HG03060 (cell line): Measurements from ENCODE around the gene SMAD5.

Experiments used
- ATAC-seq: cut with Tn5 transposase; IDR thresholded peaks from one replicate; pipeline ENCODE4 v1.9.1; 2021; ENCODE audit warnings: low read depth, moderate number of reproducible peaks; ENCODE audit not compliant: unreplicated experiment

Gene SMAD5

GRCh38 chr5:136193322-136193935 is 60.8 kb downstream of the SMAD5 start:
- ATAC-seq, result no peak

DNA sequence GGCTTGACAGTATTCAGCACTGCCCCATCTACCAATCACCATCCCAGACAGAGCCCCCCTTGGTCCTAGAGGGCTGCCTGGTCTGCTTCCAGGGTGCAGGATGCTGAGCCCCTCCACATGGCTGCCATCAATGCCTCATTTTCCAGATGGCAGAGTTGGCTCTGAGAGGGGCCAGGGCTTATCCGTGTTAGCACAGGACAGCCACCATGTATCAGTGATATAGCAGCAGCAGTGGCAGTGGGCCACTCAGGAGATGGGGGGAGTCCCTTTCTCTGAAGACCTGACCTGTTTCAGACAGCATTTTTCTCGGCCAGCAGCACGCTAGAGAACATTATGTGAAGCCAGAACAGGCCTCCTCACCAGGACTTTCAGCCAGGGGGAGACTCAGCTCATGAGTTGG is 61.9 kb downstream of the SMAD5 start:
- no peak for ATAC-seq

GRCh38 chr5:136195971-136196820 is 63.6 kb downstream of the SMAD5 start:
- no peak for ATAC-seq

- no peak for ATAC-seq
Observed at GRCh38 chr5:136197462-136198142, 65.0 kb downstream of the SMAD5 start.

DNA sequence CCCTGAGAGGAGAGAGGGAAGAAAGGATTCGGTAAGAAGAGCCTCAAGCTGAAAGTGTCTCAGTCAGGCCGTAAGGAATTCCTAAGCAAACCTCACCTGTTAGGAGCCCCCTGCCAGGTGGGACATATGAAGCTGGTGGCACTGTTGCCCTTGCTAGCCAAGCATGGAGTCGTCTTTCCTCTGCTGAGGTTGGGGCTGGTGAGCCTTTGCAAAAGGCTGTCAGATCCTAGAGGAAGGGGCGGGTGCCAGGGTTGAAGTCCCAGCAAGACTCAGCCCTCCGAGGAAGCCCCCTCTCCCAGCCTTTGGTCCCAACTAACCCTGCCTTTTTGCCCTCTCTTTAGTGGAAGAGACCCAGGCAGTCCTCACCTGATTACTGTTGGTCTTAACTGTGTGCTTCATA is 65.8 kb downstream of the SMAD5 start:
- no peak for ATAC-seq

DNA sequence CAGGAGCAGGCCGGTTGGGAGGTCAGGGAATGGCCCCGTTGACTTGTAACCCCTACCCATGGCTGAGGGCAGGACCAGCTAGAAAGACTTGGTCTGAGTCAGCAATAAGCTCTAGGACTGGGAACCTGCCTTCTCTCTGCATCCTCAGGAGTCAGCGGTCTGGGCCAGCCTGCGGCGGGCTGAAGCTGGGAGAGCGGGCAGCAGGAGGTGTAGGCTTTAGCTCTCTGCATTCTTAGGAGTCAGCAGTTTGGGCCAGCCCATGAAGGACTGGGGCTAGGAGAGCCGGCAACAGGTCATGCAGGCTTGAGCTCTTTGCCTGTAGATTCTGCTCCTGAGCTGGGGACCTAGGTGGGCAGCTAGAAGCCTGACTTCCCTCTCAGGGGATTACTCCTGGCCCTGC is 66.8 kb downstream of the SMAD5 start:
- ATAC-seq, result no peak

GRCh38 chr5:136200130-136200529 is 67.5 kb downstream of the SMAD5 start:
- ATAC-seq, result no peak

GRCh38 chr5:136200761-136201160 is 68.1 kb downstream of the SMAD5 start:
- no peak for ATAC-seq

GRCh38 chr5:136201870-136202269 is 69.2 kb downstream of the SMAD5 start:
- no peak for ATAC-seq

DNA sequence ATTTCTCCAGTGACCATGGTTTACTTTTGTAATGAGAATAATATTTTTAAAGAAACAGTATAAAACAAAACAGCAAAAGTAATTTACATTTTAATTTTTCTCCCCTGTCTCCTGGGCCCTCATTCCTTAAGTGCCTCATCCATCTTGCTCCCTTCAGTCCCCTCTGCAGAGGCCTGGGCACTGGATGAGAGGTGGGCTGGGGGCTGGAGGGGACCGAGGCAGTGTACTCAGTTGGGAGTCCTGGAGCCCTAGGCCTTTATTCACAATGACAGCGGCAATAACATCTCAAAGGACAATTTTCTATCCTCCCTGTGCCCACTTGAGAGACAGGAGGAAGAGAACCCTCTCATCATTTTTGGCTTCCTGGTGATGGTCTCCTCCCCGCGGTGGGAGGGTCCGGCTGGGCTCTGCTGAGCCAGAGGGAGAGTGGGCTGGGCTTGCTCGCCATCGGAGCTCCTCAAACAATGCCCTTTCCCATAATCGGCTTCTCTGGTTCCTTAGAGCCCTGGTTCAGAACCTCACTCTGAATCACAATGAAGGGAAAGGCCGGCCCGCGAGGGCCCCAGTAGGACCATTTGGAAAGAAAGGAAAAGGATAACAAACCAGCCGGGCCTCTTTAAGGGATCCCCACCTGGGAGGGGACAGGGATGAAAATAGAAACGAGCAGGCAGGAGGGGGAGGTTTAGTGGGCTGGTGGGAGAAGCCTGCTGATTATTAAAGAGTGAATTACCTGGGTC is 70.0 kb downstream of the SMAD5 start:
- no peak for ATAC-seq

GRCh38 chr5:136203303-136203922 is 70.8 kb downstream of the SMAD5 start:
- ATAC-seq, result no peak

GRCh38 chr5:136205061-136205702 is 72.5 kb downstream of the SMAD5 start:
- ATAC-seq, result no peak

GRCh38 chr5:136205941-136206340 is 73.3 kb downstream of the SMAD5 start:
- no peak for ATAC-seq

DNA sequence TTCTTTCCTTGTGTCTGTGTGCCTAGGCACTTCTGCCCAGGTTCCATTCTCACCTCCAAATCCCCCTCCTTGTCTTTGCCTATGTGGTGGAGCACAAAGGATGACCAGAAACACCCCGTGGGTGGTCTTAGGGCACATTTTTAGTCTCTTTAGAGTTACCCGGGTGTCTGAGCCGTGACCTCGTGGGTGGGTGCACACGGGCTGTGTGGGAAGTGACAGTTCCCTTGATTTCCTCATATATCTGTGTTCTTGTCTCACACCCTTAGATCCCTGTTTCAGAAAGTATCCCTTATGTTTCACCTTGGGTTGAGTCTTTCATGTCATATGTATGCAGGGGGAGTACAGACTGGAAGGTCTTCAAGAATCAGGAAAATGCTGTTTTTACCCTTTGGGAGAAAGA is 73.7 kb downstream of the SMAD5 start:
- ATAC-seq, result no peak

- no peak for ATAC-seq
Observed at GRCh38 chr5:136207631-136208030, 75.0 kb downstream of the SMAD5 start.

GRCh38 chr5:136208916-136209315 is 76.3 kb downstream of the SMAD5 start:
- no peak for ATAC-seq

- no peak for ATAC-seq
Observed at GRCh38 chr5:136209346-136209910, 76.8 kb downstream of the SMAD5 start.

GRCh38 chr5:136210259-136210658 is 77.6 kb downstream of the SMAD5 start:
- ATAC-seq, result no peak

- no peak for ATAC-seq
Observed at GRCh38 chr5:136211282-136212040, 78.8 kb downstream of the SMAD5 start.
